Hepatocyte (in vitro differentiated cells): ENCODE measurements around the gene STMP1.

Experiments used
- EZH2 ChIP-seq: fragments of 200-600 bp; sonication (generic); IDR thresholded peaks from 2 replicates; pipeline ENCODE4 v1.6.1; 2016; ENCODE audit warnings: antibody characterized with exemption, mild to moderate bottlenecking, borderline replicate concordance
- TF ChIP-seq, protein P1 (sequence below): fragments of 200-600 bp; sonication (generic); IDR thresholded peaks from 2 replicates; pipeline ENCODE4 v1.5.1; 2016; ENCODE audit warnings: antibody characterized with exemption, mild to moderate bottlenecking; ENCODE audit not compliant: poor library complexity

DNA sequence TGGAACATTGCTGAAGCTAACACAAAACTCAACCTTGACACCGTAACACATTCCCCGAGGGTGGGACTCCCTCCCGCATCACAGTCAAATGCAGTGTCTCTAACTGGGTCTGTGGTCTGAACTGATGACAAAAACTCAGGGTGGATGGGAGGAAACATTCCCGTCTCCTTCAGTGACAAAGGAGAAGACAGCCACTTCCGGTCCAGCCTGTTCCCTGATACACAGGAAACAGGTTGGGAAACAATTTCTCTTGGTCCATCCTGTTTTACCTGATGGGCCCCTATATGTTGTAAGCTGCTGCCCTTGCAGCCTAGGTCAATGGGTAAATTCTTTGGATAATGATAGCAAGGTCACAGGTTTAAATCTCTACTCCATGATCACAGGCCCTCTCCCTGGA, 45.3 kb downstream of the STMP1 start:
- TF ChIP-seq, protein P1, sequence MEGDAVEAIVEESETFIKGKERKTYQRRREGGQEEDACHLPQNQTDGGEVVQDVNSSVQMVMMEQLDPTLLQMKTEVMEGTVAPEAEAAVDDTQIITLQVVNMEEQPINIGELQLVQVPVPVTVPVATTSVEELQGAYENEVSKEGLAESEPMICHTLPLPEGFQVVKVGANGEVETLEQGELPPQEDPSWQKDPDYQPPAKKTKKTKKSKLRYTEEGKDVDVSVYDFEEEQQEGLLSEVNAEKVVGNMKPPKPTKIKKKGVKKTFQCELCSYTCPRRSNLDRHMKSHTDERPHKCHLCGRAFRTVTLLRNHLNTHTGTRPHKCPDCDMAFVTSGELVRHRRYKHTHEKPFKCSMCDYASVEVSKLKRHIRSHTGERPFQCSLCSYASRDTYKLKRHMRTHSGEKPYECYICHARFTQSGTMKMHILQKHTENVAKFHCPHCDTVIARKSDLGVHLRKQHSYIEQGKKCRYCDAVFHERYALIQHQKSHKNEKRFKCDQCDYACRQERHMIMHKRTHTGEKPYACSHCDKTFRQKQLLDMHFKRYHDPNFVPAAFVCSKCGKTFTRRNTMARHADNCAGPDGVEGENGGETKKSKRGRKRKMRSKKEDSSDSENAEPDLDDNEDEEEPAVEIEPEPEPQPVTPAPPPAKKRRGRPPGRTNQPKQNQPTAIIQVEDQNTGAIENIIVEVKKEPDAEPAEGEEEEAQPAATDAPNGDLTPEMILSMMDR = no peak
- no peak for TF ChIP-seq EZH2
